ENCODE data around the gene ABCB10. TPM values are rescaled to one million over a fixed set of nuclear protein-coding genes. Genes with fewer than 3 reads are reported as not detected.
"Not testable (repeated sequence)": the region's sequence is repeated elsewhere in the genome, so short reads cannot be mapped to it uniquely, and the experiment has no call there.

Gene ABCB10
- polyA plus RNA-seq, 1 donor = 13.6 TPM

DNA sequence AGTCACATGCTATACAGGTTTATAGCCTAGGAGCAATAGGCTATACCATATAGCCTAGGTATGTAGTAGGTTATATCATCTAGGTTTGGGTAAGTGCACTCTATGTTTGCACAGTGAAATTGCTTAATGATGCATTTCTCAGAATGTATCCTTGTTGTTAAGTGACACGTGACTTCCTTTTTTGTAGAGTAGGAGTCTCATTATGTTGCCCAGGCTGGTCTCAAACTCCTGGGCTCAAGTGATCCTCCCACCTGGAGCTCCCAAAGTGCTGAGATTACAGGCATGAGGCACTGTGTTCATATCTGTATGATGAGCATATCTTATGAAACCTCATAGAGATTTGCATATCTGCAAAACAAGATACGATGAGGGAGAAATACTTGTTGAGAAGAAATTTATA is 13.8 kb upstream of the ABCB10 start:
- DNase-seq (ENCODE audit: low read depth) = no peak

DNA sequence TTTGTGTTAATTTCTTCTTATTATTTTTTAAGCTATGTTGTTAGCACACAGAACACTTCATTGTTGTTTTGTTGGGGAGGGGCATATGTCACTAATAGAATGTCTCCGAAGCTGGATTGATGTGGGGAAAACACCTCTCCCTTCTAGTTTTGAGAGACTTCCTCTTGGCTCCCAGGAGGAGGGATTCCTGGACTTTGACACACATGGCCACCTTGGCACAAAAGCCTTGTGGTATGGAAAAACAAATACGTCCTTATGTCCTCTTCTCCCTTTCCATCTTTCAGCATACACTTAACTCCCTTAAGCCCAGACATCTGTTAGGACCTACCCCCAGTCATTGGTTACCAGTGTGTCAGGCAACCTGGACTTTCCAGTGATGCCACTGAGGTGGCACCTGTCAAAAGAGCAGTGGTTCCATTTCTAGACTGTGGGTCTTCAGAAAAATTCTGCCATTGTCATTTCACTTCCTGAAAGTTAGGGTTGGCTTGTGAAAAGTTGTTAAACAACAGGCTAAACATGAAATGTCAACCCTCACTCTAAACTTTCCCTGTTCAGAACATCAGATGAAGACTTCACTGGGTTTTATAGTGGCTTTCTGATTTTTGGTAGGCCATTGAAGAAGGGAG is 12.5 kb upstream of the ABCB10 start:
- no peak for DNase-seq (ENCODE audit: low read depth)

DNA sequence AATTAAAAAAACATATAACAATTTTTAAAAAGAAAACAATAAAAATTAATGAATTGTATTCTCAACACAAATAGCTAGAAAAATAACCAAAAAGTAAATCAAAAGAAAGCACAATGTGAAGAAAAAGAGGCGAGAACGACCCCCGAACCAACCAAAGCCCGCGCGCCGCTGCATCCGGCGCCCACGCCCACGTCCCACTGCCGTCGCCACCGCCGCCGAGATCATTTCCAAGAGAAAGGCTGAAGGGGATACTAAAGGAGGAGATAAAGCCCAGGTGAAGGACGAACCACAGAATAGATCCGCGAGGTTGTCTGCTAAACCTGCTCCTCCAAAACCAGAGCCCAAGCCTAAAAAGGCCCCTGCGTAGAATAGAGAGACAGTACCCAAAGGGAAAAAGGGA is 11.8 kb upstream of the ABCB10 start:
- DNase-seq (ENCODE audit: low read depth) = no peak

DNA sequence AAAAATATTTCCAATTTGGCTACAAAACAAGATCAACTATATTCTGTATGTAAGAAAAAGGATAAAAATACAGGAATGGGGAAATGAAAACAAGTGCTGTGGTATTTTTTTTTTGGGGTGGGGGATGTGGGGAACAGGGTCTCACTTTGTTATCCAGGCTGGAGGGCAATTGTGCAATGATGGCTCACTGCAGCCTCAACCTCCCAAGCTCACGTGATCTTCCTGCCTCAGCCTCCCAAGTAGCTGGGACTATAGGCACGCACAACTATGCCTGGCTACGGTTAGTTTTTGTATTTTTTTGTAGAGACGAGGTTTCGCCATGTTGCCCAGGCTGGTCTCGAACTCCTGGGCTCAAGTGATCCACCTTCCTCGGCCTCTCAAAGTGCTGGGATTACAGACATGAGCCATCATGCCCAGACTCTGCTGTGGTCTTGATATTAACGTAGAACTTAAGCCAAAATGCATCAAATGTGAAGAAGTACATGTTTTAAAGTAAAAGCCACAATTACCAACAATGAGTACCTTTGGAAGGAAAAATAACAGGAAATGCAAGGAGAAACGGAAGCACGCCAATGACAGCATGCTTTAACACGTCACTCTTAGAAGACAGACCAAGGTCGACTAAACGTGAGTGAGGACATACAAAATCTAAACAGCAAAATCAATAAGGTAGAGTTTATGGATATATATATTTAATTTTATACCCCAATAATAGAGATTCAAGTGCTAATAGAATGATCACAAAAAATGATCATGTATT is 8.8 kb upstream of the ABCB10 start:
- no peak for DNase-seq (ENCODE audit: low read depth)

DNA sequence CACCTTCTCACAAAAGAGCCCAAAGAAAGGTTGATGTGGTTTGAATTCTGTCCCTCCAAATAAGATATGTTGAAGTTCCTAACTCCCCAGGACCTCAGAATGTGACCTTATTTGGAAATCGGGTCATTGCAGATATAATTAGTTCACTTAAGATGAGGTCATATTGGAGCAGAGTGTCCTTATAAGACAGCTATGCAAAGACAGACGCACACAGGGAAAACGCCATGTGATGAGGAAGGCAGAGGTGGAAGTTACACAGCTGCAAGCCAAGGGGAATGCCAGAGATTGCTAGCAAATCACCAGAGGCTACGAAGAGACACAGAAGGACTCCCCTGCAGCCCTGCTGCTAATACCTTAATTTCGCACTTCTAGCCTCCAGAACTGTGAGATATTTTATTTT is 5.2 kb upstream of the ABCB10 start:
- DNase-seq (ENCODE audit: low read depth) = no peak

DNA sequence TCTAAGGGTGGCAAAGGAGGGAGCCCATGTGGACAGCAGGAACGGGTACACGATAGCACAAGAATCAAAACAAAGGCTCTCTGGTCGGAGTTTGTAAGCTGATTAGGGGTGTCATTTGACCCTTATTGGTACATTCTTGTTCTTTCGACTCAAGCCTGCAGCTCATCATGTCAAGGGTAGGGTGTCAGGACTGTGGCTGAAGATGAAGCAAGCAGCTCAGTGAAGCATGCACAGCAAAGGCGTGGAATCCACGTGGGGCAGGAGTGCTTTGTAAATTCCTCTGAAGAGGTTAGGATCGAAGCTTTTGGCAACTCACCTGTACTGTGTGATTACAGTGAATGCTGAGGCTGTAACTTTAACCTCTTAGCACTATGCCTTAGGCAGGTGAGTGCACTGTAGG is 4.7 kb upstream of the ABCB10 start:
- no peak for DNase-seq (ENCODE audit: low read depth)

DNA sequence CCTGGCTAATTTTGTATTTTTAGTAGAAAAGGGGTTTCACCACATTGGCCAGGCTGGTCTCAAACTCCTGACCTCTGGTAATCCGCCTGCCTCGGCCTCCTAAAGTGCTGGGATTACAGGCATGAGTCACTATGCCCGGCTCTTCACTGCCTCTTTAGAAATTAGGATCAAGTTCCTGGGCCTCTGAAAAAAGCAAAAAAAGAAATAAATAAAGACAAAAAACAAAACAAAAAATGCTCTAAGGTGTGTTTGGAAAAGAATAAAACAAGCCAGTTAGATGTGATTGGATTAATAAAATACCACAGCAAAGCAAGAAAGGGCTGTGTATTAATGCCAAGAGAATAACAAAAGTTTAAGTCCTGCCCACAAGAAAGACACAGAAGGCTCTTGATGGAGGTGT is 4.2 kb upstream of the ABCB10 start:
- DNase-seq (ENCODE audit: low read depth) = no peak

DNA sequence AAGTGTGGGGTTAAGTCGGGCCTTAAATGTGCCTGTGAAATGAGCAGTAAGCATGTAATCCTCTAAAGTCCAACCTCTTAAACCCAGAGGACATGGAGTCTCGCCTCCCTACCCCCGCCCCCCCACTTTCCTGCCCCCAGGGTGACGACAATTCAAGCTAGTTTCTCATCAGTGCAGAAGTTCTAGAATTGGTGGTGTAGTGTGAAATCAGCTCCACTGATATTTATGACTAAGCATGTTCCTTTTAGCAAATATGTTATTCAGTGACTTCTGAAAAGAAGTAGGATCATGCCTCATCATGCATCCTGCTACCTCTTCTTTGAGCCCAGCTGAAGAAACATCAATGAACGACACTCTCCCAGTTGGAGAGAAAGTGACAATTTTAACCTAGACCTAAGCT is 2.6 kb upstream of the ABCB10 start:
- DNase-seq (ENCODE audit: low read depth) = no peak

DNA sequence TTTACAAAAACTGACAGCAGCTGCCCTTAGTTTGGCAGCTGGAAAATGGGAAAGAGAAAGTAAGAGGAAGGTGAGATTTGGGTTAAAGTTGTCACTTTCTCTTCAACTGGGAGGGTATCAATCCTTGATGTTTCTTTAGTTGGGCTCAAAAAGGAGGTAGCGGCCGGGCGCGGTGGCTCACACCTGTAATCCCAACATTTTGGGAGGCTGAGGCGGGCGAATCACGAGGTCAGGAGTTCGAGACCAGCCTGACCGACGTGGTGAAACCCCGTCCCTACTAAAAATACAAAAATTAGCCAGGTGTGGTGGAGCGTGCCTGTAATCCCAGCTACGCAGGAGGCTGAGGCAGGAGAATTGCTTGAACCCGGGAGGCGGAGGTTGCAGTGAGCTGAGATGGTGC is 1.6 kb upstream of the ABCB10 start:
- DNase-seq (ENCODE audit: low read depth) = not testable (repeated sequence)

DNA sequence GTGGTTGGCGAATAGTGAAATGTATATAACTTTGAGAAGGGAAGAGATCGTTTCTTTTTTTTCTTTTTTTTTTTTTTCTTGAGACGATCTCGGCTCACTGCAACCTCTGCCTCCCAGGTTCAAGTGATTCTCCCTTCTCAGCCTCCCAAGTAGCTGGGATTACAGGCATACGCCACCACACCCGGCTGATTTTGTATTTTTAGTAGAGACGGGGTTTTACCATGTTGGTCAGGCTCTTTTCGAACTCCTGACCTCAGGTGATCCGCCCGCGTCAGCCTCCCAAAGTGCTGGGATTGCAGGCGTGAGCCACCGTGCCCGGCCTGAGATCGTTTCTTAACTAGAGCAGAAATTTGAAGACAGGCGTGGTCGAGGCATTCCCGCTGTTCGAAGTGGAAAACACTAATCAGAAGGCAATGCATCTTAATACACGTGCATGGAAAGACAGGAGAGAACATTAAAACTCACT is 862 bp upstream of the ABCB10 start:
- not testable (repeated sequence) for DNase-seq (ENCODE audit: low read depth)

DNA sequence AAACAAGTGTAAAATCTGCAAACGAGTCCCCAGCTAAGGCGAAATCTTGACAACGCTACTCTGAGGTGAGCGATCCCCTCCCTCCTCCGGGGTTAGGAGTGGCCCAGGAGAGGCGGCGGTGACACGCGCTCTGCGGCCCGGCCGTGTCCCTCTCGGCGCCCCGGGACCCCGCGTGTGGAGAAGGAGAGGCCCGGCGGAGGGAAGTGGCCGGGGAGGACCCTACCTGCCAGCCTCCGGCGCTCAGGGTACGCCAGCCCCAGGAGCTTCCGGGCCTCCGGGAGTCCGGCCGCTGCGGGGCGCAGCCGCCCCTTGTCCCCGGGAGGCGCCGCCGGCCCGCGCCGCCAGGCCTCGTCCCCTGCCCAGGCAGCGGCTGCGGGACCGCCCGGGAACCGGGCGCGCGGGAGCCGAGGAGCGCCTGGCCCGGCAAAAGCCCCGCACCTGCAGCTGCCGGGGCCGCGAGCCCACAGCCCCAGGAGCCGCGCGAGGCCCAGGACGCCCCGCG is 543 bp downstream of the ABCB10 start:
- no peak for DNase-seq (ENCODE audit: low read depth)

DNA sequence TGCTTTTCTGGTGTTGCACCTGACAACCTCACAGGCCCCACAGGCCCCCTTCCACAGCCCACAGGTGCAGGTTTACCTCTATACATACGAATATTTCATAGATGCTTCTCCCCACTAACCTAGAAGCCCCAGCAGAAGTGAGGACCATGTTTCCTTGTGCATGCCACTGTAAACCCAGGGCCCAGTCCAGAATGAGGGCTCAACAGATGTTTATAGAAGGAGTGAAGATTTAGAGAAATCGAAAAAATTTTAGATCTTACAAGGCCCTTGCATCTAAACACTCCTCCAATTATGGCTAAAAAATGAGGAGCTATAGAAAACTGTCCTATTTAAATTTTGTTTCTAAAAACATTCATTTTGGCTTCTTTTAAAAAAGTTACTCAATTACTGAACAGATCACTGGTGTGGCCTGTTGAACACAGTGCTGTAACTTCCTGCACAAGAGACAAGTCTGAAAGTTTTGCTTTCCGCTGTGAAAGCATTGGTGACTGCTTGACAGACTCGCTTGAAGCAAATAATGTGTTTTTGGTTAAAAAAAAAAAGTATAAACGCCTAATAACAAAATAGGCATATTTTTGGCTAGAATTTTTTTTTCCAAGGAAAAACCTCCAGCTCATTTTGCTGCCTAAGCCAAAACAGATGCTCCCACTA is 1.2 kb downstream of the ABCB10 start:
- no peak for DNase-seq (ENCODE audit: low read depth)

DNA sequence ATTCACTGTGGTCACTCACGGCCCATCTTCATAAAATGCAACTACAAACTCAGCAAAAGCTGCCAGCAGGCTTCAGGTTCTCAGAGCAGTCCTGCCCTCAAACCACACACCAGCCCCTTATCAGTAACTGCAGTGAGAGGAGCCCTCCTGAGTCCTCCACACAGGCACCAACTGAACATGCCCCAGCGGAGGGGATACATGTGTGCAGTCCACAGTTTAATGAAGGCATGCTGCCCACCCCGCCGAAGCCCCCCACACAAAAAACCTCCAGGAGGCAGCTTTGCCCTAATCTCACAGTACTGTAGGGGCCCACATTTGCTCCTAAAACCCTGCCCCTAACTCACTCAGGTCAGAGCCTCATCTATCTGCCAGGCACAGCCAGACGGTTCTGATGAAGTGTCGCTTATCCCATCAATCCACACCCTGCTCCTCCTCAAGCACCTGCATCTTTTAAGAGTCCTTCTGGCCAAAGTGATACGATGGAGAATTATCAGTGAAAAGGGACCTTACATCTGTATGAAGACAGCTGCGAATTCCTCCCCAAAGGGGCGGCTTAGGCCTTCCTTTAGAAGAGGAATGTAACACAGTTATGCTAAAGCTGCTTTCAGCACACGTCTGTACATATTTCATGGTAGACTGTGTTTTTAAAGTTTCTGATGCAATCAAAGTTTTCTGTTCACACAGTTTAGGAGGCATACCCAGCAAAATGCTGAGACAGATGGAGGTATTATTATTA is 3.5 kb downstream of the ABCB10 start:
- DNase-seq (ENCODE audit: low read depth) = no peak

DNA sequence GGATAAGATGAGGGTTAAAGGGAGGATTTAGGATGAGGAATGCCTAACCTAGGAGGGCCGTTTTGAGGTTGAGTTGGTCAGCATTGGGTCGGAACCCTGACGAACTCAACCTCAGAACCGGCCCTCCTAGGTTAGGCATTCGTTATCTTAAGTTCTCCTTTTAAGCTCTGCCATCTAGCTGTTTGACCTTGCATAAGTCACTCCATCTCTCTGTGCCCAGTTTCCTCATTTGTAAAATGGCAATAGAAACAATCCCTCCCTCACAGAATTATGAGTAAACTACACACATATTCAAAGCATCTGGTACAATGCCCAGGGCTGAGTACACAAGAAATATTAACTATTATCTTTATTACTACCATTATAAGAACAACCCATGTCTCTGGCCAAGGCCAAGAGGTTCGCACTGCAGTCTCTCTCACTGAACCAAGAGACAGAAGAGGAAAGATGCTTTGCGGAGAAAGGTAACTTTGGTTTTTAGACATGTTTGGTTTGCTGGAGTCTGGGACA is 4.8 kb downstream of the ABCB10 start:
- no peak for DNase-seq (ENCODE audit: low read depth)

DNA sequence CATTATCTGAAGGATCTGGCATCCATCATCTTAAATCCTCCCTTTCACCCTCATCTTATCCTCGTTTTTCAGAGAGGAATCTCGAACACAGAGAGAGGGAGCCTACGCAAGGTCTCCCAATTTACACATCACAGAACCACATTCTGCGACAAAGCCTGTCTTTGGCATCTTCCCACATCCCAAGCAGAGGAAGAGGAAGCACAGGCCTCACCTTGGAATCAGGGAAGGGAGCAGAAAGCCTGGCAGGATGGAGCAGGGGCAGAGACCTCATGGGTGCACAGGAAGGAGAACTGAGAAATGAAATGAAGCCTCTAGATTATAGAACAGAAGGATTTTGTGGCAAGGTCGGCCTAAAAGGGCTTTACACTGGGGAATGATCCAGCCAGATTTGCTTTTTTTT is 5.8 kb downstream of the ABCB10 start:
- no peak for DNase-seq (ENCODE audit: low read depth)

DNA sequence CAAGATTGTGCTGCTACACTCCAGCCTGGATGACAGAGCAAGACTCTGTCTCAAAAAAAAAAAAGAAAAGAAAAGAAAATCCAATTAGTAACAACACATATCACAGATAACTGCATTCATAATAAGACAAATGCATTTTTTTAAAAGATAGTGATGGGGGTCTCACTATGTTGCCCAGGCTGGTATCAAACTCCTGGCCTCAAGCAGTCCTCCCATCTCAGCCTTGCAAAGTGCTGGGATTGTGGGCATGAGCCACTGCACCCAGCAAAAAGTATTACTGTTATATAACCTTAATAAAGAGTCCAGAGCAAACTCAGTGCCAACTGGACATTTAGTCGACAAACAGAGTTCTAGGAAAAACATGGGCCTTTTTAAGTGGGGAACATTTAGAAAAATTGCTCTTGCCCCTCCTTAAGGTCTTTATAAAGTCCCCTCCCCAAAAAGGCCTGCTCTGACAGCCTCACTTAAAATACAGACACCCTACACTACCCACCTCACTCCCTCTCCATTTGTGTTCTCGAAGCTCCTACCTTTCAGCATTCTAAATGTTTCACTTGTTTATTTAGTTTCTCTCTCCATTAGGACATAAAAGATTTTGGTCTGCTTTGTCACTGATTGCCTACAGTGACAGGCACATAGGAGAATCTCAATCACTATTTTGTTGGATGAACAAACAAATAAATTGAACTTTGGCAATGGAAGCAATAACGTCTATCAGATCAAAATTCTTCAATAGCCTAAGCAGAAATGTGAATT is 7.5 kb downstream of the ABCB10 start:
- DNase-seq (ENCODE audit: low read depth) = no peak

DNA sequence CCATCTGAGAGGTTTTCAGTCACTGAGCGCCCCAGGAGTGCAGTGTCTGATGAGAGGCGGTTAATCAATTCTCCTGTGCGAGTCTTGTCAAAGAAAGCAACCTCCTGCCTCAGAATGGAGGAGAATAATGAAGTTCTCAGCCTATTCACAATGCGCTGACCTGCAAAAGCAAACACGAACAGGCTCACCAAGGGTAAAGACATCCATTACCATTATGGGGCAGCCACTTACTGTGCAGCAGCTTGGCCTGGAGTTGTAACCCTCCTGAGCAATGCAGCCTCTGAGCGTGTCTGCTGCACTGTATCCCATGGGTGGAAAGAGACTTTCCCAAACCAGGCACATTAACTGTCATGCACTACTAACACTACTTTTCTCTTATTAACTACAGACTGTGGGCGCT is 11.0 kb downstream of the ABCB10 start:
- no peak for DNase-seq (ENCODE audit: low read depth)

DNA sequence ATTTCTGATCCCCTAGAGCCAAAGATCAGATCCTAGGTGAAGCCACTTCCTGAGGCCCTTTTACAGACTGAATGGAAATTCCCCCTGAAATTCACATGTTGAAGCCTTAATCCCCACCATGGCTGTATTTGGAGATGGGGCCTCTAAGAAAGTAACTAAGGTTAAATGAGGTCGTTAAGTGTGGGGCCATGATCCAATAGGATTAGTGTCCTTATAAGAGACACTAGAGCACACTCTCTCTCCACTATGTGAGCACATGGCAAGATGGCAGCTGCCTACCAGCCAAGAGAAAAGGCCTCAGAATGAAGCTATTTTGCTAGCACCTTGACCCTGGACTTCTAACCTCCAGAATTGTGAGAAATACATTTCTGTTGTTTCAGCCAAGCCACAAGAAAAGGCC is 13.9 kb downstream of the ABCB10 start:
- DNase-seq (ENCODE audit: low read depth) = no peak

DNA sequence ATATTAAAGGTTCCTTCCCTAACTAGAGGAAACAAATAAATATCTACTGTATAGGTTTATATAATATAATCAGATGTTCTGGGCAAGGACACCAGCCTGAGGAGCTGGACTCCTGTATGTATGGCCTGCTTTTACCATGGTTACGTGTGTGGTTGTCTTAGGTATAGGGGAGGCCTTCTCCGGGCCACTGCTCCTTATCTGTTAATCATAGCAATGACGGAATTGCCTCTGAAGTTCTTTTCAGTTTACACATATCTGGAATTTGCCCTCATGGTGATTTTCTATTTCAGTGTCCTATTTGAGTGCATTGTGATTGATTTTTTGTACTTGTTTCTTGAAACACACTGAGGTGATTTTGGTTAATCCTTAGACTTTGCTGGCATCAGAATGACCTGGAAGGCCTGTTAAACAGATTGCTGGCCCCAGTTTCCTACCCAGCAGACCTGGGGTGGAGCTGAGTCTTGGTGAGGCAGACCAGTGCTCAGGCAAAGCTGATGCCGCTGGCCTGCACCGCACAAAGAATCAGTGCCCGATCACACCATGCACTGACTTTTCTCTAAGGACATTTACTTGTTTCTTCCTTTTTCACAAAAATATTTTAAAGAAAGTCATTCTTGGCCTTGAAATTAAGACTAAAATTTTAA is 18.5 kb downstream of the ABCB10 start:
- DNase-seq (ENCODE audit: low read depth) = no peak

DNA sequence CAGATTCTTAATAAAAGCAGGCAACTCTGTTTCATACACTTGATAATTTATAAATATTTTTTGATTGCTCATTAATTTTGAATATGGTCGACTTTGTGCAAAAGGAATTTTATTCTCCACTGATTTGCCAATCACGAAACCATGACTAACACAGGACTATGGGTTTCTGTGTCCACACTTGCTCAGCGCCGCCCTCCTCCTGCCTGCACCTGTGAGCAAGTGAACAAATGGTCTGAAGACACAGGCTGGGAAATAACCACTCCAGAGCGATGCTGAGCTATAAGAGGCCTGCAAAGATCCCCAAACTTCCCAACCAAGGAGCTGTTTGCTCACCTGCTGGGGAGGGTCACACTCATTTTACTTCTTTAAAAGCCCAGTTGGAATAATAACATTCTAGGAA is 19.6 kb downstream of the ABCB10 start:
- DNase-seq (ENCODE audit: low read depth) = no peak

DNA sequence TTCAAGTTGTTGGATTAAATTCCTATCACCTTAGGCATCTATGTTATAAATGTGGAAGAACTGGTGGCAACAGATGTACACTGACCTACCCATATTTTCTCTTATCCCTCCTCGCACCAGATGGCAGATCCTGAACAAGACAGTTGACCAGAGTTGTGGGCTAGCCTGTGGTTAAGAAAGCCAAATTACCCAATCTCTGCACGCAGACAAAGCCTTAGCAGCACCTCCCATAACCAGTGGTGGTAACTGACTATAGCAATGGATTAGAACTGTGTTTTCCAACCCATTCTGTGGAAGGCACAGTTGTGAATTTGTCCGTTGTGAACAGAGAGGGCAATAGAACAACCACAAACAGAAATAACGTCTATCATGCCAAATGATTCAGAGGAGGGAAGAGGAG is 20.6 kb downstream of the ABCB10 start:
- DNase-seq (ENCODE audit: low read depth) = no peak
